ENCODE measurements around the gene C1orf122. TPM values are rescaled to one million over a fixed set of nuclear protein-coding genes. Genes with fewer than 3 reads are reported as not detected.

Gene C1orf122
- total RNA-seq, 1 experiment from 2014 or later = 37.7 TPM

DNA sequence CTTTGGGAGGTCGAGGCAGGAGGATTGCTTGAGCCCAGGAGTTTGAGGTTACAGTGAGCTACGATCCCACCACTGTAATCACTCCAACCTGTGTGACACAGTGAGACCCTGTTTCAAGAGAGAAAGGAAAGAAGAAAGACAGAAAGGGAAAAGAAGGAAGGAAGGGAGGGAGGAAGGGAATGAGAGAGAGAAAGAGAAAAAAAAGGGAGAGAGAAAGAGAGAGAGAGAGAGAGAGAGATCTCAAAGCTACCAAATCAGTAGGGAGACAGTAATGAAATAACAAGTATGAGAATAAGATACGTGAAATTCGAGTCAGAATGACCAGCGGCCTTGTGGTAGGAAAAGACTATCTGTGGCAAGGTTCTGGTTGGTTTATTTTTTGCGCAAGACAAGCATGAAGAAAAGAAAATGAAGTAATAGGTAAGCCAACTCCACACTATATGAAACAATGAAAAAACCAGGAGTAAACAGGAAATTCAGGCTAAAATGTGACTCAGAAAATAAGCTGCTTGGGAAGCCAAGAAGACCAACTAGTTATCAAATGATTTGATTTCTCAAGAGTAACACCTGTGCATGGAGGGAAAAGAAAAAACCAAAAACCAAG, 42.9 kb downstream of the C1orf122 start:
- intact Hi-C loops (cut with micrococcal nuclease; ENCODE audit: unreplicated experiment) = no loop called here

DNA sequence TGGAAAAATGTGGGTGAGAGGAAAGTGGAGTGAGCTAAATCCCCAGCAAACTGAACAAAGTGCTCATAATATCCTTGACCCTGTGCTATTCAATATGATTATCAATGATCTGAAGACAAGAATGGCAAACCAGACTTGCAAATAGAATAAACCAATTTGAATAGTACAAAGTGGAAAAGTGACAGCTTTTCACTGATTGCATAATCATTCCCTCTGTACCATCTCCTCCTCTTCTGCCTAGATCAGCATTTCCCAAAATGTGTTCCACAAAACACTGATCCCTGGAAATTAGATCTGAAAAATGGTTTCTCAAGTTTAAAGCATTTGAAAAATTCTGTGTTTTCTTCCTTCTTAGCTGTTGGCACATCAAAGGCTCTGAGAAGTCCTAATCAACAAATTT, 43.7 kb downstream of the C1orf122 start:
- no peaks in the 10 kb centered on the region for H3K9me3 Mint-ChIP-seq (ENCODE audit: unreplicated experiment)
- BruUV-seq (replicated peaks) = no TSS peak

More for the DNA sequence above, 42.9 kb downstream of the C1orf122 start:
- Histone ChIP-seq H3K9me3 (no peaks in the 10 kb centered on the region), H3K27me3 (replicated peaks; ENCODE audit: control insufficient read depth, insufficient read depth, low read length) (no peaks in the 10 kb centered on the region), H3K4me3 (ENCODE audit: low read depth, low read length) (no peak overlapping the region), H3K36me3 (ENCODE audit: control insufficient read depth, insufficient read depth, low read length) (no peaks in the 10 kb centered on the region), H3K4me1 (no peaks in the 10 kb centered on the region)
- ChIA-PET POLR2A (no interaction called here), CTCF (no interaction called here)
- Mint-ChIP-seq H3K9me3 (ENCODE audit: unreplicated experiment) (no peaks in the 10 kb centered on the region), H3K36me3 (ENCODE audit: insufficient read depth, unreplicated experiment) (peaks cover 17% of the 10 kb centered on the region), H3K27me3 (ENCODE audit: insufficient read depth, unreplicated experiment) (no peaks in the 10 kb centered on the region), H3K4me1 (ENCODE audit: low read depth, unreplicated experiment) (peaks cover 6% of the 10 kb centered on the region), H3K4me3 (ENCODE audit: unreplicated experiment) (no peak overlapping the region), H3K27ac (ENCODE audit: unreplicated experiment) (no peak overlapping the region)
- TF ChIP-seq, protein P1, sequence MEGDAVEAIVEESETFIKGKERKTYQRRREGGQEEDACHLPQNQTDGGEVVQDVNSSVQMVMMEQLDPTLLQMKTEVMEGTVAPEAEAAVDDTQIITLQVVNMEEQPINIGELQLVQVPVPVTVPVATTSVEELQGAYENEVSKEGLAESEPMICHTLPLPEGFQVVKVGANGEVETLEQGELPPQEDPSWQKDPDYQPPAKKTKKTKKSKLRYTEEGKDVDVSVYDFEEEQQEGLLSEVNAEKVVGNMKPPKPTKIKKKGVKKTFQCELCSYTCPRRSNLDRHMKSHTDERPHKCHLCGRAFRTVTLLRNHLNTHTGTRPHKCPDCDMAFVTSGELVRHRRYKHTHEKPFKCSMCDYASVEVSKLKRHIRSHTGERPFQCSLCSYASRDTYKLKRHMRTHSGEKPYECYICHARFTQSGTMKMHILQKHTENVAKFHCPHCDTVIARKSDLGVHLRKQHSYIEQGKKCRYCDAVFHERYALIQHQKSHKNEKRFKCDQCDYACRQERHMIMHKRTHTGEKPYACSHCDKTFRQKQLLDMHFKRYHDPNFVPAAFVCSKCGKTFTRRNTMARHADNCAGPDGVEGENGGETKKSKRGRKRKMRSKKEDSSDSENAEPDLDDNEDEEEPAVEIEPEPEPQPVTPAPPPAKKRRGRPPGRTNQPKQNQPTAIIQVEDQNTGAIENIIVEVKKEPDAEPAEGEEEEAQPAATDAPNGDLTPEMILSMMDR (IDR thresholded peaks at IDR 0.05; ENCODE audit: insufficient read depth in 1 of 2, low read depth in 1 of 2, low read length in 1 of 2, severe bottlenecking in 1 of 2, unreplicated experiment in 1 of 2) = no peak
- no TSS peak for BruUV-seq (replicated peaks)
- DNase-seq = no peak

DNA sequence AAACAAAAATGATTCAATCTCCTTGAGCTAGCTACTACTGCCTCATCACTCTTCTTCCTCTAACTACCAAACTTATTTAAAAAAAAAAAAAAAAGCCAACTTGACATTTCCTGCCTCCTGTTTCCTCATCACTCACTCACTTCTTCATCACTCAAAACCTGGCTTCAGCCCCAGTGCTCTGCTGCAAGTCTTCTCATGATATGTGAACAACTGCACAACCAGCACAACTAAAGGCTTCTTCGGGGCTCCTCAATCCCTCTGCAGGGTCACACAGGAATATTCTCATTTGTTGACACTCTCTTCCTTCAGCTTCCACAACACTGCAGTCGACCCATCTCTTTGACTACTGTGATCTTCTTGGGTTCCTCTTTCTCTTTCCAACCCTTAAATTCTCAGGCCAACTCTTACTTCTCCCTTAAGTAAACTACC, 44.2 kb downstream of the C1orf122 start:
- Mint-ChIP-seq H3K27me3 (ENCODE audit: insufficient read depth, unreplicated experiment) (no peaks in the 10 kb centered on the region), H3K4me1 (ENCODE audit: low read depth, unreplicated experiment) (peaks cover 6% of the 10 kb centered on the region), H3K9me3 (ENCODE audit: unreplicated experiment) (no peaks in the 10 kb centered on the region), H3K4me3 (ENCODE audit: unreplicated experiment) (no peak overlapping the region), H3K27ac (ENCODE audit: unreplicated experiment) (no peak overlapping the region), H3K36me3 (ENCODE audit: insufficient read depth, unreplicated experiment) (peaks cover 17% of the 10 kb centered on the region)
- CTCF ChIA-PET = interaction anchor here (0.7 kb wide), 1 partner anchor 18 kb away, joined by 4 read pairs; no protein-coding TSS in a partner anchor
- Histone ChIP-seq H3K27me3 (replicated peaks; ENCODE audit: control insufficient read depth, insufficient read depth, low read length) (no peaks in the 10 kb centered on the region), H3K9me3 (no peaks in the 10 kb centered on the region), H3K4me1 (no peaks in the 10 kb centered on the region), H3K4me3 (ENCODE audit: low read depth, low read length) (no peak overlapping the region), H3K36me3 (ENCODE audit: control insufficient read depth, insufficient read depth, low read length) (no peaks in the 10 kb centered on the region)
- TF ChIP-seq, protein P1 (IDR thresholded peaks at IDR 0.05; ENCODE audit: insufficient read depth in 1 of 2, low read depth in 1 of 2, low read length in 1 of 2, severe bottlenecking in 1 of 2, unreplicated experiment in 1 of 2) = no peak
- BruUV-seq (replicated peaks) = no TSS peak
- intact Hi-C loops (cut with micrococcal nuclease; ENCODE audit: unreplicated experiment) = no loop called here
- DNase-seq = no peak
- POLR2A ChIA-PET = interaction anchor here (0.7 kb wide), 1 partner anchor 43 kb away, joined by 6 read pairs; no protein-coding TSS in a partner anchor

More for the DNA sequence above, 43.7 kb downstream of the C1orf122 start:
- H3K27me3 Mint-ChIP-seq (ENCODE audit: insufficient read depth, unreplicated experiment) = no peaks in the 10 kb centered on the region
- H3K4me1 Mint-ChIP-seq (ENCODE audit: low read depth, unreplicated experiment) = peaks cover 6% of the 10 kb centered on the region
- H3K27me3 ChIP-seq (replicated peaks; ENCODE audit: control insufficient read depth, insufficient read depth, low read length) = no peaks in the 10 kb centered on the region
- no peak for DNase-seq
- intact Hi-C loops (cut with micrococcal nuclease; ENCODE audit: unreplicated experiment) = no loop called here
- peaks cover 17% of the 10 kb centered on the region for H3K36me3 Mint-ChIP-seq (ENCODE audit: insufficient read depth, unreplicated experiment)
- H3K4me3 Mint-ChIP-seq (ENCODE audit: unreplicated experiment) = no peak overlapping the region
- H3K36me3 ChIP-seq (ENCODE audit: control insufficient read depth, insufficient read depth, low read length) = no peaks in the 10 kb centered on the region
- no peak overlapping the region for H3K4me3 ChIP-seq (ENCODE audit: low read depth, low read length)
- H3K27ac Mint-ChIP-seq (ENCODE audit: unreplicated experiment) = no peak overlapping the region
- ChIA-PET CTCF (no interaction called here), POLR2A (interaction anchor here (0.7 kb wide), 1 partner anchor 43 kb away, joined by 6 read pairs; no protein-coding TSS in a partner anchor)
- no peaks in the 10 kb centered on the region for H3K4me1 ChIP-seq
- TF ChIP-seq, protein P1 (IDR thresholded peaks at IDR 0.05; ENCODE audit: insufficient read depth in 1 of 2, low read depth in 1 of 2, low read length in 1 of 2, severe bottlenecking in 1 of 2, unreplicated experiment in 1 of 2) = no peak
- no peaks in the 10 kb centered on the region for H3K9me3 ChIP-seq
